WTC11 (cell line): ENCODE measurements around the gene PPP2R3C. TPM values are rescaled to one million over a fixed set of nuclear protein-coding genes. Genes with fewer than 3 reads are reported as not detected.

ENCODE experiments used
- ATAC-seq: fragments of 200-7000 bp; cut with Tn5 transposase; 2 replicates; pipeline ENCODE4 v1.10.0; 2021; ENCODE audit warnings: mild to moderate bottlenecking, moderate library complexity
- CTCF ChIA-PET: fragments of 300-600 bp; sonication (Branson Sonifier 250); formaldehyde crosslinking; loops from one replicate; lab custom pipeline; 2021; ENCODE audit warnings: antibody characterized with exemption; lab: Charles Lee
- POLR2A ChIA-PET: fragments of 350-600 bp; sonication (Branson Sonifier 250); formaldehyde crosslinking; loops from one replicate; lab custom pipeline; 2021; ENCODE audit warnings: antibody characterized with exemption; lab: Charles Lee
- DNase-seq: peaks from one replicate; pipeline ENCODE4 v3.0.0; 2021; ENCODE audit warnings: low spot score
- H3K27ac Mint-ChIP-seq: 2 replicates; pipeline ENCODE4 v1.8.0; 2021; ENCODE audit warnings: mixed read lengths
- H3K27me3 Mint-ChIP-seq: 2 replicates; pipeline ENCODE4 v1.8.0; 2021; ENCODE audit warnings: low read depth, mild to moderate bottlenecking, moderate library complexity, mixed read lengths
- H3K36me3 Mint-ChIP-seq: 2 replicates; pipeline ENCODE4 v1.8.0; 2021; ENCODE audit warnings: mixed read lengths
- H3K4me1 Mint-ChIP-seq: 2 replicates; pipeline ENCODE4 v1.8.0; 2022; ENCODE audit warnings: mixed read lengths
- H3K4me3 Mint-ChIP-seq: 2 replicates; pipeline ENCODE4 v1.8.0; 2021; ENCODE audit warnings: mild to moderate bottlenecking, moderate library complexity, mixed read lengths
- H3K9me3 Mint-ChIP-seq: 2 replicates; pipeline ENCODE4 v1.8.0; 2021; ENCODE audit warnings: mixed read lengths
- CREB1 ChIP-seq: sonication (generic); formaldehyde crosslinking; IDR thresholded peaks from 2 replicates; pipeline ENCODE4 v1.8.0; 2023; ENCODE audit warnings: mild to moderate bottlenecking, missing genetic modification reagents
- GTF2I ChIP-seq: fragments of 250-450 bp; sonication (Bioruptor Pico); conservative IDR thresholded peaks from 2 replicates; pipeline ENCODE4 v1.4.0; 2021; ENCODE audit warnings: mild to moderate bottlenecking
- JAZF1 ChIP-seq: fragments of 250-450 bp; sonication (Bioruptor Pico); IDR thresholded peaks from 2 replicates; pipeline ENCODE4 v1.9.0; 2021; ENCODE audit warnings: moderate library complexity, mild to moderate bottlenecking, inconsistent platforms
- ZNF138 ChIP-seq: sonication (generic); formaldehyde crosslinking; conservative IDR thresholded peaks from 2 replicates; pipeline ENCODE4 v1.8.1; 2022; ENCODE audit warnings: mild to moderate bottlenecking, moderate library complexity, missing genetic modification reagents
- total RNA-seq: library from RNA; stranded (reverse); gene quantifications from 3 replicates; pipeline ENCODE4 v1.2.3, GENCODE V29; 2021
- TF ChIP-seq, protein P1 (sequence below): sonication (generic); formaldehyde crosslinking; IDR thresholded peaks from 2 replicates; pipeline ENCODE4 v1.8.1; 2023; ENCODE audit warnings: mild to moderate bottlenecking, missing genetic modification reagents
- TF ChIP-seq, protein P2 (sequence below): sonication (generic); formaldehyde crosslinking; IDR thresholded peaks from 2 replicates; pipeline ENCODE4 v1.8.1; 2022; ENCODE audit warnings: mild to moderate bottlenecking, missing genetic modification reagents, moderate library complexity, borderline replicate concordance
- TF ChIP-seq, protein P3 (sequence below): sonication (generic); formaldehyde crosslinking; IDR thresholded peaks from 2 replicates; pipeline ENCODE4 v1.8.0; 2023; ENCODE audit warnings: missing genetic modification reagents, mild to moderate bottlenecking, borderline replicate concordance
- TF ChIP-seq, protein P4 (sequence below): sonication (generic); formaldehyde crosslinking; IDR thresholded peaks from 2 replicates; pipeline ENCODE4 v1.8.1; 2022; ENCODE audit warnings: low read depth, mild to moderate bottlenecking, moderate library complexity, missing genetic modification reagents, borderline replicate concordance
- TF ChIP-seq, protein P5 (sequence below): sonication (generic); formaldehyde crosslinking; IDR thresholded peaks from 2 replicates; pipeline ENCODE4 v1.8.0; 2022; ENCODE audit warnings: missing genetic modification reagents
- TF ChIP-seq, protein P6 (sequence below): fragments of 250-450 bp; sonication (Bioruptor Pico); IDR thresholded peaks from 2 replicates; pipeline ENCODE4 v1.9.0; 2021; ENCODE audit warnings: mild to moderate bottlenecking, borderline replicate concordance
- TF ChIP-seq, protein P7 (sequence below): sonication (generic); formaldehyde crosslinking; IDR thresholded peaks from 2 replicates; pipeline ENCODE4 v1.8.0; 2022; ENCODE audit warnings: mild to moderate bottlenecking, missing genetic modification reagents
- TF ChIP-seq, protein P8 (sequence below): fragments of 250-450 bp; sonication (Bioruptor Pico); conservative IDR thresholded peaks from 2 replicates; pipeline ENCODE4 v1.9.0; 2021; ENCODE audit warnings: mild to moderate bottlenecking
- TF ChIP-seq, protein P9 (sequence below): fragments of 250-450 bp; sonication (Bioruptor Pico); IDR thresholded peaks from 2 replicates; pipeline ENCODE4 v1.9.0; 2021; ENCODE audit warnings: moderate library complexity, mild to moderate bottlenecking, inconsistent platforms, borderline replicate concordance

PPP2R3C gene
- total RNA-seq, 1 experiment from 2014 or later = 31.6 TPM

DNA sequence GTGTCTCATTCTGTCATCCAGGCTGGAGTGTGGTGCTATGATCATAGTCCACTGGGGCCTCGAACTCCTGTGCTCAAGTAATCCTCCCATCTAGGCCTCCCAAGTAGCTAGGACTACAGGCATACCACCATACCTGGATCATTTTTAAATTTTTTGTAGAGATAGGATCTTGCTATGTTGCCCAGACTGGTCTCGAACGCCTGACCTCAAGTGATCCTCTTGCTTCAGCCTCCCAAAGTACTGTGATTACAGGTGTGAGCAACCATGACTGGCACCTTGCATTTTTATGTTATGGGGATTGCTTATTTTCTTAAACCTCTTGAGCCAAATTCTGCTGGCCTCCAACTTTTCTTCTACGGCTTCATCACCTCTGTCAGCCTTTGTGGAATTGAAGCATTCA is 27.4 kb upstream of the PPP2R3C start (continued):
- TF ChIP-seq, protein P1, sequence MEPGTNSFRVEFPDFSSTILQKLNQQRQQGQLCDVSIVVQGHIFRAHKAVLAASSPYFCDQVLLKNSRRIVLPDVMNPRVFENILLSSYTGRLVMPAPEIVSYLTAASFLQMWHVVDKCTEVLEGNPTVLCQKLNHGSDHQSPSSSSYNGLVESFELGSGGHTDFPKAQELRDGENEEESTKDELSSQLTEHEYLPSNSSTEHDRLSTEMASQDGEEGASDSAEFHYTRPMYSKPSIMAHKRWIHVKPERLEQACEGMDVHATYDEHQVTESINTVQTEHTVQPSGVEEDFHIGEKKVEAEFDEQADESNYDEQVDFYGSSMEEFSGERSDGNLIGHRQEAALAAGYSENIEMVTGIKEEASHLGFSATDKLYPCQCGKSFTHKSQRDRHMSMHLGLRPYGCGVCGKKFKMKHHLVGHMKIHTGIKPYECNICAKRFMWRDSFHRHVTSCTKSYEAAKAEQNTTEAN (CRISPR knock-in tag) = no peak

DNA sequence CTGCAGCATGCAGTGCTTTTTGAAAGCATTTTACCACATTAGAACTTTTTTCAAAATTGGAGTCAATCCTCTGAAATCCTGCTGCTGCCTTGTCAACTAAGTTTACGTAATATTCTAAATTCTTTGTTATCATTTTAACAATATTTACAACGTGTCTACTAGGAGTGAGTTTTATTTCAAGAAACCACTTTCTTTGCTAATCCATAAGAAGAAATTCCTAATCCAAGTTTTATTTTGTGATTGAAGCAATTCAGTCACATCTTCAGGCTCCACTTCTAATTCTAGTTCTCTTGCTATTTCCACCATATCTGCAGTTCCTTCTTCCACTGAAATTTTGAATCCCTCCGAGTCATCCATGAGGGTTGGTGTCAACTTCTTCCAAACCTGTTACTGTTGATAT is 25.9 kb upstream of the PPP2R3C start:
- H3K27me3 Mint-ChIP-seq = no peaks in the 10 kb centered on the region
- no peak overlapping the region for H3K4me3 Mint-ChIP-seq
- H3K4me1 Mint-ChIP-seq = no peaks in the 10 kb centered on the region
- ATAC-seq = no peak
- ChIA-PET CTCF (no interaction called here), POLR2A (no interaction called here)
- H3K9me3 Mint-ChIP-seq = peaks cover 13% of the 10 kb centered on the region
- no peak overlapping the region; the same call in 1 of the 2 replicates for H3K27ac Mint-ChIP-seq
- H3K36me3 Mint-ChIP-seq = peaks cover 29% of the 10 kb centered on the region
- no peak for DNase-seq
- TF ChIP-seq, protein P2, sequence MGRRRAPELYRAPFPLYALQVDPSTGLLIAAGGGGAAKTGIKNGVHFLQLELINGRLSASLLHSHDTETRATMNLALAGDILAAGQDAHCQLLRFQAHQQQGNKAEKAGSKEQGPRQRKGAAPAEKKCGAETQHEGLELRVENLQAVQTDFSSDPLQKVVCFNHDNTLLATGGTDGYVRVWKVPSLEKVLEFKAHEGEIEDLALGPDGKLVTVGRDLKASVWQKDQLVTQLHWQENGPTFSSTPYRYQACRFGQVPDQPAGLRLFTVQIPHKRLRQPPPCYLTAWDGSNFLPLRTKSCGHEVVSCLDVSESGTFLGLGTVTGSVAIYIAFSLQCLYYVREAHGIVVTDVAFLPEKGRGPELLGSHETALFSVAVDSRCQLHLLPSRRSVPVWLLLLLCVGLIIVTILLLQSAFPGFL = no peak
- TF ChIP-seq GTF2I (CRISPR knock-in tag) (no peak), JAZF1 (CRISPR knock-in tag) (no peak), ZNF138 (no peak), CREB1 (no peak)
- TF ChIP-seq, protein P3, sequence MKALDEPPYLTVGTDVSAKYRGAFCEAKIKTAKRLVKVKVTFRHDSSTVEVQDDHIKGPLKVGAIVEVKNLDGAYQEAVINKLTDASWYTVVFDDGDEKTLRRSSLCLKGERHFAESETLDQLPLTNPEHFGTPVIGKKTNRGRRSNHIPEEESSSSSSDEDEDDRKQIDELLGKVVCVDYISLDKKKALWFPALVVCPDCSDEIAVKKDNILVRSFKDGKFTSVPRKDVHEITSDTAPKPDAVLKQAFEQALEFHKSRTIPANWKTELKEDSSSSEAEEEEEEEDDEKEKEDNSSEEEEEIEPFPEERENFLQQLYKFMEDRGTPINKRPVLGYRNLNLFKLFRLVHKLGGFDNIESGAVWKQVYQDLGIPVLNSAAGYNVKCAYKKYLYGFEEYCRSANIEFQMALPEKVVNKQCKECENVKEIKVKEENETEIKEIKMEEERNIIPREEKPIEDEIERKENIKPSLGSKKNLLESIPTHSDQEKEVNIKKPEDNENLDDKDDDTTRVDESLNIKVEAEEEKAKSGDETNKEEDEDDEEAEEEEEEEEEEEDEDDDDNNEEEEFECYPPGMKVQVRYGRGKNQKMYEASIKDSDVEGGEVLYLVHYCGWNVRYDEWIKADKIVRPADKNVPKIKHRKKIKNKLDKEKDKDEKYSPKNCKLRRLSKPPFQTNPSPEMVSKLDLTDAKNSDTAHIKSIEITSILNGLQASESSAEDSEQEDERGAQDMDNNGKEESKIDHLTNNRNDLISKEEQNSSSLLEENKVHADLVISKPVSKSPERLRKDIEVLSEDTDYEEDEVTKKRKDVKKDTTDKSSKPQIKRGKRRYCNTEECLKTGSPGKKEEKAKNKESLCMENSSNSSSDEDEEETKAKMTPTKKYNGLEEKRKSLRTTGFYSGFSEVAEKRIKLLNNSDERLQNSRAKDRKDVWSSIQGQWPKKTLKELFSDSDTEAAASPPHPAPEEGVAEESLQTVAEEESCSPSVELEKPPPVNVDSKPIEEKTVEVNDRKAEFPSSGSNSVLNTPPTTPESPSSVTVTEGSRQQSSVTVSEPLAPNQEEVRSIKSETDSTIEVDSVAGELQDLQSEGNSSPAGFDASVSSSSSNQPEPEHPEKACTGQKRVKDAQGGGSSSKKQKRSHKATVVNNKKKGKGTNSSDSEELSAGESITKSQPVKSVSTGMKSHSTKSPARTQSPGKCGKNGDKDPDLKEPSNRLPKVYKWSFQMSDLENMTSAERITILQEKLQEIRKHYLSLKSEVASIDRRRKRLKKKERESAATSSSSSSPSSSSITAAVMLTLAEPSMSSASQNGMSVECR = no peak
- TF ChIP-seq, protein P4, sequence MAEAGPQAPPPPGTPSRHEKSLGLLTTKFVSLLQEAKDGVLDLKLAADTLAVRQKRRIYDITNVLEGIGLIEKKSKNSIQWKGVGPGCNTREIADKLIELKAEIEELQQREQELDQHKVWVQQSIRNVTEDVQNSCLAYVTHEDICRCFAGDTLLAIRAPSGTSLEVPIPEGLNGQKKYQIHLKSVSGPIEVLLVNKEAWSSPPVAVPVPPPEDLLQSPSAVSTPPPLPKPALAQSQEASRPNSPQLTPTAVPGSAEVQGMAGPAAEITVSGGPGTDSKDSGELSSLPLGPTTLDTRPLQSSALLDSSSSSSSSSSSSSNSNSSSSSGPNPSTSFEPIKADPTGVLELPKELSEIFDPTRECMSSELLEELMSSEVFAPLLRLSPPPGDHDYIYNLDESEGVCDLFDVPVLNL (CRISPR knock-in tag) = no peak
- TF ChIP-seq, protein P5, sequence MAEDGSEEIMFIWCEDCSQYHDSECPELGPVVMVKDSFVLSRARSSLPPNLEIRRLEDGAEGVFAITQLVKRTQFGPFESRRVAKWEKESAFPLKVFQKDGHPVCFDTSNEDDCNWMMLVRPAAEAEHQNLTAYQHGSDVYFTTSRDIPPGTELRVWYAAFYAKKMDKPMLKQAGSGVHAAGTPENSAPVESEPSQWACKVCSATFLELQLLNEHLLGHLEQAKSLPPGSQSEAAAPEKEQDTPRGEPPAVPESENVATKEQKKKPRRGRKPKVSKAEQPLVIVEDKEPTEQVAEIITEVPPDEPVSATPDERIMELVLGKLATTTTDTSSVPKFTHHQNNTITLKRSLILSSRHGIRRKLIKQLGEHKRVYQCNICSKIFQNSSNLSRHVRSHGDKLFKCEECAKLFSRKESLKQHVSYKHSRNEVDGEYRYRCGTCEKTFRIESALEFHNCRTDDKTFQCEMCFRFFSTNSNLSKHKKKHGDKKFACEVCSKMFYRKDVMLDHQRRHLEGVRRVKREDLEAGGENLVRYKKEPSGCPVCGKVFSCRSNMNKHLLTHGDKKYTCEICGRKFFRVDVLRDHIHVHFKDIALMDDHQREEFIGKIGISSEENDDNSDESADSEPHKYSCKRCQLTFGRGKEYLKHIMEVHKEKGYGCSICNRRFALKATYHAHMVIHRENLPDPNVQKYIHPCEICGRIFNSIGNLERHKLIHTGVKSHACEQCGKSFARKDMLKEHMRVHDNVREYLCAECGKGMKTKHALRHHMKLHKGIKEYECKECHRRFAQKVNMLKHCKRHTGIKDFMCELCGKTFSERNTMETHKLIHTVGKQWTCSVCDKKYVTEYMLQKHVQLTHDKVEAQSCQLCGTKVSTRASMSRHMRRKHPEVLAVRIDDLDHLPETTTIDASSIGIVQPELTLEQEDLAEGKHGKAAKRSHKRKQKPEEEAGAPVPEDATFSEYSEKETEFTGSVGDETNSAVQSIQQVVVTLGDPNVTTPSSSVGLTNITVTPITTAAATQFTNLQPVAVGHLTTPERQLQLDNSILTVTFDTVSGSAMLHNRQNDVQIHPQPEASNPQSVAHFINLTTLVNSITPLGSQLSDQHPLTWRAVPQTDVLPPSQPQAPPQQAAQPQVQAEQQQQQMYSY = no peak
- TF ChIP-seq, protein P6, sequence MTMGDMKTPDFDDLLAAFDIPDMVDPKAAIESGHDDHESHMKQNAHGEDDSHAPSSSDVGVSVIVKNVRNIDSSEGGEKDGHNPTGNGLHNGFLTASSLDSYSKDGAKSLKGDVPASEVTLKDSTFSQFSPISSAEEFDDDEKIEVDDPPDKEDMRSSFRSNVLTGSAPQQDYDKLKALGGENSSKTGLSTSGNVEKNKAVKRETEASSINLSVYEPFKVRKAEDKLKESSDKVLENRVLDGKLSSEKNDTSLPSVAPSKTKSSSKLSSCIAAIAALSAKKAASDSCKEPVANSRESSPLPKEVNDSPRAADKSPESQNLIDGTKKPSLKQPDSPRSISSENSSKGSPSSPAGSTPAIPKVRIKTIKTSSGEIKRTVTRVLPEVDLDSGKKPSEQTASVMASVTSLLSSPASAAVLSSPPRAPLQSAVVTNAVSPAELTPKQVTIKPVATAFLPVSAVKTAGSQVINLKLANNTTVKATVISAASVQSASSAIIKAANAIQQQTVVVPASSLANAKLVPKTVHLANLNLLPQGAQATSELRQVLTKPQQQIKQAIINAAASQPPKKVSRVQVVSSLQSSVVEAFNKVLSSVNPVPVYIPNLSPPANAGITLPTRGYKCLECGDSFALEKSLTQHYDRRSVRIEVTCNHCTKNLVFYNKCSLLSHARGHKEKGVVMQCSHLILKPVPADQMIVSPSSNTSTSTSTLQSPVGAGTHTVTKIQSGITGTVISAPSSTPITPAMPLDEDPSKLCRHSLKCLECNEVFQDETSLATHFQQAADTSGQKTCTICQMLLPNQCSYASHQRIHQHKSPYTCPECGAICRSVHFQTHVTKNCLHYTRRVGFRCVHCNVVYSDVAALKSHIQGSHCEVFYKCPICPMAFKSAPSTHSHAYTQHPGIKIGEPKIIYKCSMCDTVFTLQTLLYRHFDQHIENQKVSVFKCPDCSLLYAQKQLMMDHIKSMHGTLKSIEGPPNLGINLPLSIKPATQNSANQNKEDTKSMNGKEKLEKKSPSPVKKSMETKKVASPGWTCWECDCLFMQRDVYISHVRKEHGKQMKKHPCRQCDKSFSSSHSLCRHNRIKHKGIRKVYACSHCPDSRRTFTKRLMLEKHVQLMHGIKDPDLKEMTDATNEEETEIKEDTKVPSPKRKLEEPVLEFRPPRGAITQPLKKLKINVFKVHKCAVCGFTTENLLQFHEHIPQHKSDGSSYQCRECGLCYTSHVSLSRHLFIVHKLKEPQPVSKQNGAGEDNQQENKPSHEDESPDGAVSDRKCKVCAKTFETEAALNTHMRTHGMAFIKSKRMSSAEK = no peak
- TF ChIP-seq, protein P7, sequence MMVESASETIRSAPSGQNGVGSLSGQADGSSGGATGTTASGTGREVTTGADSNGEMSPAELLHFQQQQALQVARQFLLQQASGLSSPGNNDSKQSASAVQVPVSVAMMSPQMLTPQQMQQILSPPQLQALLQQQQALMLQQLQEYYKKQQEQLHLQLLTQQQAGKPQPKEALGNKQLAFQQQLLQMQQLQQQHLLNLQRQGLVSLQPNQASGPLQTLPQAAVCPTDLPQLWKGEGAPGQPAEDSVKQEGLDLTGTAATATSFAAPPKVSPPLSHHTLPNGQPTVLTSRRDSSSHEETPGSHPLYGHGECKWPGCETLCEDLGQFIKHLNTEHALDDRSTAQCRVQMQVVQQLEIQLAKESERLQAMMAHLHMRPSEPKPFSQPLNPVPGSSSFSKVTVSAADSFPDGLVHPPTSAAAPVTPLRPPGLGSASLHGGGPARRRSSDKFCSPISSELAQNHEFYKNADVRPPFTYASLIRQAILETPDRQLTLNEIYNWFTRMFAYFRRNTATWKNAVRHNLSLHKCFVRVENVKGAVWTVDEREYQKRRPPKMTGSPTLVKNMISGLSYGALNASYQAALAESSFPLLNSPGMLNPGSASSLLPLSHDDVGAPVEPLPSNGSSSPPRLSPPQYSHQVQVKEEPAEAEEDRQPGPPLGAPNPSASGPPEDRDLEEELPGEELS (CRISPR knock-in tag) = no peak
- TF ChIP-seq, protein P8, sequence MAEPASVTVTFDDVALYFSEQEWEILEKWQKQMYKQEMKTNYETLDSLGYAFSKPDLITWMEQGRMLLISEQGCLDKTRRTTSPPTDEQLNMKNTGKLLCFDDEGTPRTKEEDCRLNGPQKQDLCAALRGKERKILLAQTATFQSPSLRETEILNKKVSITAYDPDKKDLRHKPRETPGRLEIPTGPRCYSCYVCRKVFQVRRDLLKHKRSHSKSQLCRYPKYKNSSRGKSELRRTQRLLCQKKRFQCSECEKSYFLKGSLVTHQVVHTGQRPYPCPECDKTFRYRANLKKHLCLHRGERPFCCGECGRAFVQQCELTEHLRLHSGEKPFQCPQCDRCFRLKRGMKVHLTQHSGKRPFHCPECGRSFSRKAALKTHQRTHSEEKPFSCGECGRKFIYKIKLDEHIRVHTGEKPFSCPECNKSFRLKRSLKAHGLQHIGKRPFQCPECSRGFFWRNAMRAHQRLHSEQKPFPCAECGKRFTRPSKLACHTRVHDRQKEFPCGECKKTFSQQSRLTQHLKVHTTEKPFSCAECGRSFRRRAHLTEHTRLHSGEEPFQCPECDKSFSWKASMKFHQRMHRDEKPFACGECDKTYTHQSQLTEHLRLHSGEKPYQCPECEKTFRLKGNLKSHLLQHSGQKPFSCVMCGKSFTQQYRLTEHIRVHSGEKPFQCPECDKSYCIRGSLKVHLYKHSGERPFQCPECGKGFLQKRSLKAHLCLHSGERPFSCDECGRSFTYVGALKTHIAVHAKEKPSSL (CRISPR knock-in tag) = no peak
- TF ChIP-seq, protein P9, sequence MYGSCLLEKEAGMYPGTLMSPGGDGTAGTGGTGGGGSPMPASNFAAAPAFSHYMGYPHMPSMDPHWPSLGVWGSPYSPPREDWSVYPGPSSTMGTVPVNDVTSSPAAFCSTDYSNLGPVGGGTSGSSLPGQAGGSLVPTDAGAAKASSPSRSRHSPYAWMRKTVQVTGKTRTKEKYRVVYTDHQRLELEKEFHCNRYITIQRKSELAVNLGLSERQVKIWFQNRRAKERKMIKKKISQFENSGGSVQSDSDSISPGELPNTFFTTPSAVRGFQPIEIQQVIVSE = no peak
